ENCODE data around the gene SRD5A2. TPM values are rescaled to one million over a fixed set of nuclear protein-coding genes. Genes with fewer than 3 reads are reported as not detected.

The SRD5A2 gene
- total and polyA plus RNA-seq, 9 donors, result 0.07 to 7.0 (median 0.27) TPM; not detected in 3

DNA sequence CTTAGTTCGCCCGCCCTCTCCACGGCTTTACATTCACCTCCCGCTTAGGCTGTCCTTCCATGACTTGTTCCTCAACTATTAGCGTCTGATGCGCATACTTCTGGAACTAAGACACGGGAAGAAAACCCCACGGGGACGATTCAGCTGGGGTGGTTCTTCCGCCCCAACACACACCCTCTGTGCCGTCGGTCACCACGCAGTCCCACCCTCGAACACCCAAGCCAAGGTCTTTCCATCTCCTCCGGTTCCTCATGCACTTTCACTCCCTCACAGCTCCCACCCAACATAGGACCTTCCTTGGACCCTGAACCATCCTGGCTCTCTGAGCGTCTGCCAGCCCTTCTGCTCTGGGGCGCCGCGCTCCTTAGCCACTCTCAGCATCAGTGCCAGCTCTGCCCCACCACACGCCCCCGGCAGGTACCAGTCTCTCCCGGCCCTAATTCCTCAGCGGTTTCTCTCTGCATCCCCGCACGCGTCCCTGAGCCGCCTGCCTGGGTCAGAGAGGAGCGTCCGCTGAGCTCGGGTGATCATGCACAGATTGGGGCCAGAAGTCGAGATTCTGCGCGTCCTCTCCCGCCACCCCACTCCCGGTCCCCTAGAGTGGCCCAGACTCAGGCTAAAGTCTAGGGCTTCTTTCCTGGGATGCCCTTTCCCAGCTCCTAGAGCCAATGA is 522 bp upstream of the SRD5A2 start:
- TF ChIP-seq POLR2A (IDR thresholded peaks at IDR 0.05) (no peak), EP300 (IDR thresholded peaks at IDR 0.05) (no peak)
- TF ChIP-seq, protein P1, sequence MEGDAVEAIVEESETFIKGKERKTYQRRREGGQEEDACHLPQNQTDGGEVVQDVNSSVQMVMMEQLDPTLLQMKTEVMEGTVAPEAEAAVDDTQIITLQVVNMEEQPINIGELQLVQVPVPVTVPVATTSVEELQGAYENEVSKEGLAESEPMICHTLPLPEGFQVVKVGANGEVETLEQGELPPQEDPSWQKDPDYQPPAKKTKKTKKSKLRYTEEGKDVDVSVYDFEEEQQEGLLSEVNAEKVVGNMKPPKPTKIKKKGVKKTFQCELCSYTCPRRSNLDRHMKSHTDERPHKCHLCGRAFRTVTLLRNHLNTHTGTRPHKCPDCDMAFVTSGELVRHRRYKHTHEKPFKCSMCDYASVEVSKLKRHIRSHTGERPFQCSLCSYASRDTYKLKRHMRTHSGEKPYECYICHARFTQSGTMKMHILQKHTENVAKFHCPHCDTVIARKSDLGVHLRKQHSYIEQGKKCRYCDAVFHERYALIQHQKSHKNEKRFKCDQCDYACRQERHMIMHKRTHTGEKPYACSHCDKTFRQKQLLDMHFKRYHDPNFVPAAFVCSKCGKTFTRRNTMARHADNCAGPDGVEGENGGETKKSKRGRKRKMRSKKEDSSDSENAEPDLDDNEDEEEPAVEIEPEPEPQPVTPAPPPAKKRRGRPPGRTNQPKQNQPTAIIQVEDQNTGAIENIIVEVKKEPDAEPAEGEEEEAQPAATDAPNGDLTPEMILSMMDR (IDR thresholded peaks at IDR 0.05), result no peak
- DNase-seq, result no peak
- Histone ChIP-seq H3K9me3 (no peaks in the 10 kb centered on the region), H3K4me1 (ENCODE audit: insufficient read depth) (no peaks in the 10 kb centered on the region), H3K27me3 (no peaks in the 10 kb centered on the region), H3K36me3 (no peaks in the 10 kb centered on the region), H3K27ac (no peak overlapping the region), H3K4me3 (no peak overlapping the region)
- 38 to 62% (median 56%) methylated on average over 35 of the region's 35 CpGs for WGBS, 3 donors
- intact Hi-C loops (cut with DNase I), result no loop called here

DNA sequence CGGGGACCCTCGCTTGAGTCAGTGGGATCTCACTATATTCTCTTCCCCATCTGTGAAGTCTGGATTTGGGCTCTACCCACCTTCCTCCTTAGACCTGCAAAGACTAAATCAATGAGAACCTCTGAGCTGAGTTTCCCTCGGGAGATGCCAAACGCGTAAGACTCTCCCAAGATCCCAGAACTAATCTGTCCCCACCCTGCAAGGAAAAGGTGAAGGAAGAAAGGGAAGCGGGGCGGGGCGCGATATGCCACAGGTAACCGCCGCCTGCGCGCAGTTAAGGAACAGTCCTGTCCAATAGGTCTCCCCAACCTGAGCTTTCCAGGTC is 780 bp downstream of the SRD5A2 start:
- 3 to 6% (median 5%) methylated on average over 13 of the region's 13 CpGs for WGBS, 3 donors
- TF ChIP-seq EP300 (IDR thresholded peaks at IDR 0.05) (no peak), POLR2A (IDR thresholded peaks at IDR 0.05) (no peak)
- TF ChIP-seq, protein P1 (IDR thresholded peaks at IDR 0.05), result no peak
- no peak overlapping the region for H3K27ac ChIP-seq
- intact Hi-C loops (cut with DNase I), result no loop called here
- no peaks in the 10 kb centered on the region for H3K9me3 ChIP-seq
- no peak overlapping the region for H3K4me3 ChIP-seq
- DNase-seq, result no peak
- H3K36me3 ChIP-seq, result no peaks in the 10 kb centered on the region
- no peaks in the 10 kb centered on the region for H3K4me1 ChIP-seq (ENCODE audit: insufficient read depth)
- no peaks in the 10 kb centered on the region for H3K27me3 ChIP-seq

DNA sequence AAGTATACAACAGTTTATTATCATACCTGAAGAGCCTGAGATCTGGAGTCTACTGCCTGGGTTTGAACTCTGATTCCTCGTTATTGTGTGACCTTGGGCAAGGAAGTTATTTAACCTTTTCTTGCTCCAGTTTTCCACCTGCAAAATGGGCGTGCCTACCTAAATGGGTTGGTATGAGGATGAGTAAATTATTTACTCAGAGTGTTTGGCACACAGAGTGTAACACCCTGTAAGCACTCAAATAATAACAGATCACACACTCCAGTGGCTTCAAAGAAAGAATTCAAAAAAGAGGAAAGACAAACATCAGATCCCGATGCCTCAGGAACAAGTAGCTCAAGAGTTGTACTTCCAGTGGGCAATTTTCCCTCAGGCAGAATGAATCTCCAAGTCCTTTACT is 2.4 kb downstream of the SRD5A2 start:
- no peaks in the 10 kb centered on the region for H3K9me3 ChIP-seq
- H3K36me3 ChIP-seq, result no peaks in the 10 kb centered on the region
- H3K27ac ChIP-seq, result no peak overlapping the region
- TF ChIP-seq, protein P1 (IDR thresholded peaks at IDR 0.05), result no peak
- TF ChIP-seq POLR2A (IDR thresholded peaks at IDR 0.05), result no peak
- no peak for TF ChIP-seq EP300 (IDR thresholded peaks at IDR 0.05)
- H3K4me1 ChIP-seq (ENCODE audit: insufficient read depth), result no peaks in the 10 kb centered on the region
- H3K4me3 ChIP-seq, result no peak overlapping the region
- intact Hi-C loops (cut with DNase I), result no loop called here
- WGBS, 3 donors, result 62 to 77% (median 63%) methylated on average over 3 of the region's 3 CpGs
- no peaks in the 10 kb centered on the region for H3K27me3 ChIP-seq
- no peak for DNase-seq

DNA sequence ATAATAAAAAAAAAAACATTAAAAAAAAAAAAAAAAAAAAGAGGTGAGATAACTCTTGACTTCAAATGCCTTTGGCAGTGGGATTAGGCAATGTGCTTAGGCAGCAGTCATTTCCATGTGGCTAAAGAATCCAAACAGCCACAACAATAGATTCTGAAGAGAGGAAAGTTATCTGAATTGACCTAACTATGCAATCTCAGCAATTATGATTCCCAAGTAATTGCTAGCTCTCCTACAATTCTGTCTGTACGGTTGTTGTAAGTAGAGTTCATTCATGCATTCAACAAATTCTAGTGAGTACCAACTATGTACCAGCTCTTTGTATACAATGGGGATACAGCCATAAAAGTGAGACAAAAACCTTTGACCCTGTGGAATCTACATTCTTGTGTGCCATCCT is 3.6 kb downstream of the SRD5A2 start:
- H3K4me3 ChIP-seq, result no peak overlapping the region
- 81 to 83% (median 81%) methylated on average over 1 of the region's 1 CpG for WGBS, 3 donors
- intact Hi-C loops (cut with DNase I), result no loop called here
- no peak for DNase-seq
- no peaks in the 10 kb centered on the region for H3K27me3 ChIP-seq
- TF ChIP-seq, protein P1 (IDR thresholded peaks at IDR 0.05), result no peak
- TF ChIP-seq POLR2A (IDR thresholded peaks at IDR 0.05) (no peak), EP300 (IDR thresholded peaks at IDR 0.05) (no peak)
- no peaks in the 10 kb centered on the region for H3K9me3 ChIP-seq
- no peaks in the 10 kb centered on the region for H3K36me3 ChIP-seq
- H3K27ac ChIP-seq, result no peak overlapping the region
- H3K4me1 ChIP-seq (ENCODE audit: insufficient read depth), result no peaks in the 10 kb centered on the region

Measured in ovary (tissue), 9 donors.